Measurements from ENCODE around the gene SKAP1. TPM values are rescaled to one million over a fixed set of nuclear protein-coding genes. Genes with fewer than 3 reads are reported as not detected.
A peak's percentile ranks its signal among the peaks of the same experiment; 100 is the strongest.
"Not testable (repeated sequence)": the region's sequence is repeated elsewhere in the genome, so short reads cannot be mapped to it uniquely, and the experiment has no call there.

SKAP1 gene
- total RNA-seq, 4 donors from 2014 or later: 1.2 to 6.4 (median 4.9) TPM; not detected in 1

GRCh38 chr17:48246612-48247011, 183.4 kb downstream of the SKAP1 start:
- Histone ChIP-seq H3K27me3 (peaks cover 6% of the 10 kb centered on the region), H3K27ac (no peak overlapping the region), H3K36me3 (no peaks in the 10 kb centered on the region), H3K9me3 (no peaks in the 10 kb centered on the region), H3K4me3 (no peak overlapping the region), H3K4me1 (peaks cover 0 to 25% (median 10%) of the 10 kb centered on the region in 4 donors)
- no peak for TF ChIP-seq POLR2A (IDR thresholded peaks at IDR 0.05)
- TF ChIP-seq POLR2AphosphoS5 (IDR thresholded peaks at IDR 0.05): no peak
- no peak for TF ChIP-seq EP300 (IDR thresholded peaks at IDR 0.05; ENCODE audit: low read depth)
- TF ChIP-seq, protein P1, sequence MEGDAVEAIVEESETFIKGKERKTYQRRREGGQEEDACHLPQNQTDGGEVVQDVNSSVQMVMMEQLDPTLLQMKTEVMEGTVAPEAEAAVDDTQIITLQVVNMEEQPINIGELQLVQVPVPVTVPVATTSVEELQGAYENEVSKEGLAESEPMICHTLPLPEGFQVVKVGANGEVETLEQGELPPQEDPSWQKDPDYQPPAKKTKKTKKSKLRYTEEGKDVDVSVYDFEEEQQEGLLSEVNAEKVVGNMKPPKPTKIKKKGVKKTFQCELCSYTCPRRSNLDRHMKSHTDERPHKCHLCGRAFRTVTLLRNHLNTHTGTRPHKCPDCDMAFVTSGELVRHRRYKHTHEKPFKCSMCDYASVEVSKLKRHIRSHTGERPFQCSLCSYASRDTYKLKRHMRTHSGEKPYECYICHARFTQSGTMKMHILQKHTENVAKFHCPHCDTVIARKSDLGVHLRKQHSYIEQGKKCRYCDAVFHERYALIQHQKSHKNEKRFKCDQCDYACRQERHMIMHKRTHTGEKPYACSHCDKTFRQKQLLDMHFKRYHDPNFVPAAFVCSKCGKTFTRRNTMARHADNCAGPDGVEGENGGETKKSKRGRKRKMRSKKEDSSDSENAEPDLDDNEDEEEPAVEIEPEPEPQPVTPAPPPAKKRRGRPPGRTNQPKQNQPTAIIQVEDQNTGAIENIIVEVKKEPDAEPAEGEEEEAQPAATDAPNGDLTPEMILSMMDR (IDR thresholded peaks at IDR 0.05): no peak
- intact Hi-C loops (cut with DNase I; ENCODE audit: low total_unique reads): no loop called here
- in situ Hi-C loops (cut with MboI; ENCODE audit: low pct_ligation_motif_present in 1 of 4, low pct_unique_long_range_greater_than_20kb in 1 of 4, low sequenced_read_pairs in 3 of 4): no loop called here
- 81 to 82% methylated on average over 2 of the region's 2 CpGs for WGBS, 2 donors (ENCODE audit: low coverage in 1 of 2)
- no peak for DNase-seq

DNA sequence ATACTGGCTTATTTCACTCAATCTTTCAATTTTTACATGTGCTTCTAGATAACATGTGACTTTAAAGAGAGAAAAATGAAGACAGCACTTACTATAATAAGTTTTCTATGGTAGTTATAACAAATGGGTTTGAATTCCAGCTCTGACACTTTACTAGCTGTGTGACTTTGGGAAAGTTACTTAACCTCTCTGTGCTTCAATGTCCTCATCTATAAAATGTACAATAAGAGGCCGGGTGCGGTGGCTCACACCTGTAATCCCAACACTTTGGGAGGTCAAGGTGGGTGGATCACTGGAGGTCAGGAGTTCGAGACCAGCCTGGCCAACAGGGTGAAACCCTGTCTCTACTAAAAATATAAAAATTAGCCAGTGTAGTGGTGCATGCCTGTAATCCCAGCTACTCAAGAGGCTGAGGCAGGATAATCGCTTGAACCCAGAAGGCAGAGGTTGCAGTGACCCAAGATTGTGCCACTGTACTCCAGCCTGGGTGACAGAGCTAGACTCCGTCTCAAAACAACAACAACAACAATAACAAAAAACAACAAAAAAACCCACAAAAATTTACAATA, 184.5 kb downstream of the SKAP1 start:
- intact Hi-C loops (cut with DNase I; ENCODE audit: low total_unique reads); DNase-seq; H3K9me3 ChIP-seq; H3K4me3 ChIP-seq; H3K27ac ChIP-seq; in situ Hi-C loops (cut with MboI; ENCODE audit: low pct_ligation_motif_present in 1 of 4, low pct_unique_long_range_greater_than_20kb in 1 of 4, low sequenced_read_pairs in 3 of 4); H3K36me3 ChIP-seq; H3K27me3 ChIP-seq: not testable (repeated sequence)
- 89 to 96% methylated on average over 5 of the region's 5 CpGs for WGBS, 2 donors (ENCODE audit: low coverage in 1 of 2)
- peaks cover 5 to 36% (median 14%) of the 10 kb centered on the region in 4 donors for H3K4me1 ChIP-seq

DNA sequence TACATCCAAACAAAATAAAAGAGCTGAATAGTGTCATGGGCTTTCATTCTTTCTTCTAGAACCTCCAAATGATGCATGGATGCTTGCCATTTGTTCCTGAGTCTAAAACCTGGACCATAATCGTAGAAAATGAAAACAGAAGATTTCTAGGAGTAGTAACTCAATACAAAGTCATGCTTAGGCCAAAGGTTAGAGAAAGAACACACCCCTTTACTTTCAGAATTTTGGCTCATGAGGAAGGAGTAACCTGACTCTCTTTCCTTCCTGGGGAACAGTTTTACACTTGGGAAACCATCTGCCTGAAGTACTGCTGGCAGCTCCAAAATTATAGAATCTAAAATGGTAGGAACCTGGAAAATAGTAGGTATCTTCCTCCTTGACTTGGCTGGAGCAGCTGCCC, 185.2 kb downstream of the SKAP1 start:
- DNase-seq: no peak
- Histone ChIP-seq H3K27me3 (peaks cover 3% of the 10 kb centered on the region), H3K36me3 (no peaks in the 10 kb centered on the region), H3K27ac (peak overlapping the region; percentile 1 to 30 (median 17)), H3K9me3 (no peaks in the 10 kb centered on the region), H3K4me1 (peaks cover 5 to 43% (median 15%) of the 10 kb centered on the region in 4 donors), H3K4me3 (no peak overlapping the region)
- intact Hi-C loops (cut with DNase I; ENCODE audit: low total_unique reads): no loop called here
- TF ChIP-seq, protein P1 (IDR thresholded peaks at IDR 0.05): no peak
- TF ChIP-seq EP300 (IDR thresholded peaks at IDR 0.05; ENCODE audit: low read depth) (no peak), POLR2A (IDR thresholded peaks at IDR 0.05) (no peak)
- WGBS, 2 donors (ENCODE audit: low coverage in 1 of 2): 40 to 49% methylated on average over 1 of the region's 1 CpG
- in situ Hi-C loops (cut with MboI; ENCODE audit: low pct_ligation_motif_present in 1 of 4, low pct_unique_long_range_greater_than_20kb in 1 of 4, low sequenced_read_pairs in 3 of 4): no loop called here

- WGBS, 2 donors (ENCODE audit: low coverage in 1 of 2): 11 to 28% methylated on average over 3 of the region's 3 CpGs
- Histone ChIP-seq H3K9me3 (no peaks in the 10 kb centered on the region), H3K27me3 (peaks cover 3% of the 10 kb centered on the region), H3K4me1 (peaks cover 5 to 43% (median 15%) of the 10 kb centered on the region in 4 donors), H3K36me3 (no peaks in the 10 kb centered on the region), H3K4me3 (no peak overlapping the region), H3K27ac (peak overlapping the region; percentile 1 to 30 (median 17))
- in situ Hi-C loops (cut with MboI; ENCODE audit: low pct_ligation_motif_present in 1 of 4, low pct_unique_long_range_greater_than_20kb in 1 of 4, low sequenced_read_pairs in 3 of 4): no loop called here
- DNase-seq: peak; percentile 37
- intact Hi-C loops (cut with DNase I; ENCODE audit: low total_unique reads): no loop called here
- TF ChIP-seq POLR2AphosphoS5 (IDR thresholded peaks at IDR 0.05): peak in 1 of 3 donors; percentile 6
- TF ChIP-seq, protein P1 (IDR thresholded peaks at IDR 0.05): no peak
- no peak for TF ChIP-seq EP300 (IDR thresholded peaks at IDR 0.05; ENCODE audit: low read depth)
These were observed 185.8 kb downstream of the SKAP1 start for GRCh38 chr17:48244121-48244711.
